ENCODE data around the gene WWOX.

WWOX gene

DNA sequence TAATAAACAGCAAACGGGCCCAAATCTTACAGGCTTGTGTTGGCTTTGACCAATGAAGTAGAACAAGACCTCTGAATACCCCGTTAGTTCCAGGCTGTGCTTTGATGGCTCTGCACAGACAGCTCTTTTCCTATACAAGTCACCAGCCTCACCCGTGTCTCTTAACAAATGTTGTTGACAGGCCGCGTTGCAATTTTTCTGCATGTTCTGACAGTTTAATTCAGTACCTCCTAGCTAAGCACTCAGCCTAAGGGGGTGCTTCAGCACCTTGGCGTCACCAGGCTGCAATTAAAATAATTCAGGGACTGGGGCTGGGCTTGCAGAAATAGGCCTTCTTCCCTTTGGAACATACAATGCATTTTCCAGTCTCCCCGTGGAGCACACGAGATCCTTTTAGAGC, 1001.0 kb downstream of the WWOX start:
- no peak for TF ChIP-seq POLR2A (IDR thresholded peaks at IDR 0.05; ENCODE audit: extremely low read depth, insufficient read length)
- TF ChIP-seq, protein P1, sequence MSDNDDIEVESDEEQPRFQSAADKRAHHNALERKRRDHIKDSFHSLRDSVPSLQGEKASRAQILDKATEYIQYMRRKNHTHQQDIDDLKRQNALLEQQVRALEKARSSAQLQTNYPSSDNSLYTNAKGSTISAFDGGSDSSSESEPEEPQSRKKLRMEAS (IDR thresholded peaks at IDR 0.05; ENCODE audit: low read depth, low read length): no peak
- TF ChIP-seq MYC (IDR thresholded peaks at IDR 0.05; ENCODE audit: low read depth, low read length): no peak
- TF ChIP-seq, protein P2, sequence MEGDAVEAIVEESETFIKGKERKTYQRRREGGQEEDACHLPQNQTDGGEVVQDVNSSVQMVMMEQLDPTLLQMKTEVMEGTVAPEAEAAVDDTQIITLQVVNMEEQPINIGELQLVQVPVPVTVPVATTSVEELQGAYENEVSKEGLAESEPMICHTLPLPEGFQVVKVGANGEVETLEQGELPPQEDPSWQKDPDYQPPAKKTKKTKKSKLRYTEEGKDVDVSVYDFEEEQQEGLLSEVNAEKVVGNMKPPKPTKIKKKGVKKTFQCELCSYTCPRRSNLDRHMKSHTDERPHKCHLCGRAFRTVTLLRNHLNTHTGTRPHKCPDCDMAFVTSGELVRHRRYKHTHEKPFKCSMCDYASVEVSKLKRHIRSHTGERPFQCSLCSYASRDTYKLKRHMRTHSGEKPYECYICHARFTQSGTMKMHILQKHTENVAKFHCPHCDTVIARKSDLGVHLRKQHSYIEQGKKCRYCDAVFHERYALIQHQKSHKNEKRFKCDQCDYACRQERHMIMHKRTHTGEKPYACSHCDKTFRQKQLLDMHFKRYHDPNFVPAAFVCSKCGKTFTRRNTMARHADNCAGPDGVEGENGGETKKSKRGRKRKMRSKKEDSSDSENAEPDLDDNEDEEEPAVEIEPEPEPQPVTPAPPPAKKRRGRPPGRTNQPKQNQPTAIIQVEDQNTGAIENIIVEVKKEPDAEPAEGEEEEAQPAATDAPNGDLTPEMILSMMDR (IDR thresholded peaks at IDR 0.05; ENCODE audit: low read depth, low read length): no peak
- DNase-seq (ENCODE audit: low read depth): no peak
- no peak overlapping the region for H3K4me3 ChIP-seq (ENCODE audit: low read depth, low read length)

DNA sequence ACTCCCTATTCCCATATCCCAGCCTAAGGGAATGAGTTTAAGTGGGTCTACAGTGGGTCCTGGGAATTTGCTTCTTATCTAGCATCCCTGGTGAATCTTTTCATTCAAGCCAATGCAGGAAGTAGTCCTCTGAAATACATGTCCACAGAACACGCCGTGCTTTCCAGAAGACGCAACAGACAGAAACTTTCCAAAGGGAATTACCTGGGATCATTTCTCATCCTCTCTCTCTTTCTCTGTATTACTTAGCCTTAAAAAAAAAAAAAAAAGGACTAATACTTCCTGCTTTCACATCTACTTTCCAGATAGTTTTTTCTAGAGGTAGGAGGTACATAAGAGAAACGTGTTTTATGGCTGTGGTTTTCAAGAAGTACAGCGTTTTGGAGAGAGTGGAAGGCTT, 1002.0 kb downstream of the WWOX start:
- no peak for DNase-seq (ENCODE audit: low read depth)
- no peak overlapping the region for H3K4me3 ChIP-seq (ENCODE audit: low read depth, low read length)
- TF ChIP-seq MYC (IDR thresholded peaks at IDR 0.05; ENCODE audit: low read depth, low read length) (no peak), POLR2A (IDR thresholded peaks at IDR 0.05; ENCODE audit: extremely low read depth, insufficient read length) (no peak)
- TF ChIP-seq, protein P2 (IDR thresholded peaks at IDR 0.05; ENCODE audit: low read depth, low read length): no peak
- TF ChIP-seq, protein P1 (IDR thresholded peaks at IDR 0.05; ENCODE audit: low read depth, low read length): no peak

DNA sequence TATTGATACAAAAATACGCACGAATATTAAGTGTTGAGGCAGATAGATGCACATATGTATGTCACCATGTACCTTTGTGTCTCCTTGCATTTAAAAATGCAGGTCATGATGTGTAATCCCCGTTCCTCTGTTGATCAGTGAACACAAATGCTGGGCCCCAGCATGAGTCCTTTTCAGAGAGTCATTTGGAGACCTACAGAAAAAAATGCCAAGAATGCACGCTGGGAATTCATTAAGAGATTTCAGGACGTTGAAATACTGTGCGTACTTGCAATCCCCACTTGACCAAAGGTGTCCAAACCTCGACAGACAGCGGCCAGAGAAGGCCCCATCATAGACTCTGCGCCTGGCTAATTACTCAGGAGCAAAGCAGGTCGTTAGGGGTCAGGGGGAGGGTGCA, 1005.1 kb downstream of the WWOX start:
- TF ChIP-seq MYC (IDR thresholded peaks at IDR 0.05; ENCODE audit: low read depth, low read length) (no peak), POLR2A (IDR thresholded peaks at IDR 0.05; ENCODE audit: extremely low read depth, insufficient read length) (no peak)
- TF ChIP-seq, protein P2 (IDR thresholded peaks at IDR 0.05; ENCODE audit: low read depth, low read length): no peak
- TF ChIP-seq, protein P1 (IDR thresholded peaks at IDR 0.05; ENCODE audit: low read depth, low read length): no peak
- DNase-seq (ENCODE audit: low read depth): no peak
- no peak overlapping the region for H3K4me3 ChIP-seq (ENCODE audit: low read depth, low read length)

DNA sequence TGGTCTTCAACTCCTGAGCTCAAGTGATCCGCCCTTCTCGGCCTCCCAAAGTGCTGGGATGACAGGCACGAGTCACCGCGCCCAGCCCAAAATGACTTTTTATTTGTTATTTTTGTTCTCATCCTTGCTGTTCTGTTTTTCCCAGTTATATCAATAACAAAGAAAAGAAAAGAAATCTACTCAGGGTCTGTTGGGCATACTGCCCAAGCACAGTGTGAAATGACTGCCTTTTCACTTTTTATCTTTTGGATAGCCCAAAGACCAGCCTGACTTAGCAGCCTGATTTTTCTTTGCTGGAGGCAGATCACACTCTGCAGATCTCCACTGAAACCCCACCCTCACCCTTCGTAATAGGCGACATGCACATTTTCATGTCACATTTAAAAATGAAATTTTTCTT, 1007.8 kb downstream of the WWOX start:
- TF ChIP-seq, protein P2 (IDR thresholded peaks at IDR 0.05; ENCODE audit: low read depth, low read length): no peak
- TF ChIP-seq, protein P1 (IDR thresholded peaks at IDR 0.05; ENCODE audit: low read depth, low read length): no peak
- TF ChIP-seq POLR2A (IDR thresholded peaks at IDR 0.05; ENCODE audit: extremely low read depth, insufficient read length) (no peak), MYC (IDR thresholded peaks at IDR 0.05; ENCODE audit: low read depth, low read length) (no peak)
- no peak overlapping the region for H3K4me3 ChIP-seq (ENCODE audit: low read depth, low read length)
- DNase-seq (ENCODE audit: low read depth): no peak

DNA sequence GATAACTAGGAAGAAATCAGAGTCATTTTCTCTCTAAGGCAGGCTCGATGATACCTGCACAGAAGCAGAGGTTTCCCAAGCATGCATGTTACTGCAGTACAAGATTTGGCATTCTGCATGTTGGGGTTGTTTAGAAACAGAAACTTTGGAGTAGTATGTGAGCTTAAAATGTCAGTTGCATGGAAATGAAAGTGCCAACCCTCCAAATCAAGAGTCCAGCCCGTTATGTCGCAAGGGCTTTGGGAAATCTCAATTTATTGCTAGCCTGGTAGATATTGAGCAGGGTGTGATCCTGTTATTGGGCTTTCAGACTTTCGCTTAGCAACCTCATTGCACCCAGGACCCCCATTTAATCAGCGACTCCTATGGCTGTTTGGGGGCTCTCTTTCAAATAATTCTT, 1010.3 kb downstream of the WWOX start:
- H3K4me3 ChIP-seq (ENCODE audit: low read depth, low read length): no peak overlapping the region
- TF ChIP-seq, protein P1 (IDR thresholded peaks at IDR 0.05; ENCODE audit: low read depth, low read length): no peak
- TF ChIP-seq MYC (IDR thresholded peaks at IDR 0.05; ENCODE audit: low read depth, low read length) (no peak), POLR2A (IDR thresholded peaks at IDR 0.05; ENCODE audit: extremely low read depth, insufficient read length) (no peak)
- no peak for DNase-seq (ENCODE audit: low read depth)

DNA sequence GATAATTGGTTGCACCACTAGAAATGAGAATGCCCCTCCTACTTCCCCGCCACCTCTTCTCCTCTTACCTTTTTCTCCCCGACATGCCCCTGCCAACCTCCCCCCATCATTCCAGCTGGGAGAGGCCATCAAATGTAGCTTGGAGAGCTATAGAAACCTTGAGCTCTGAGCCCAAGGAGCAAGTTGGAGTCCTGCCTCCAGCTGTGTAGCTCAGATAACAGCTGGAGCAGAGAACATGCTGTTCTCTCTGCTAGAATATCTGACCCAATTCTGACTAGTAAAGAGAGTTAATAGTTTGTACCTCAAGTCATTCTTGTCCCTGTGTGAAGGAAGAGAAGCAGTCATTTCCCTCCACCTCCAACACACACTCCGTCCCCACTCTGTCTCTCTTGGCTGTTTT, 1010.8 kb downstream of the WWOX start:
- H3K4me3 ChIP-seq (ENCODE audit: low read depth, low read length): no peak overlapping the region
- DNase-seq (ENCODE audit: low read depth): no peak
- TF ChIP-seq, protein P2 (IDR thresholded peaks at IDR 0.05; ENCODE audit: low read depth, low read length): no peak
- TF ChIP-seq POLR2A (IDR thresholded peaks at IDR 0.05; ENCODE audit: extremely low read depth, insufficient read length) (no peak), MYC (IDR thresholded peaks at IDR 0.05; ENCODE audit: low read depth, low read length) (no peak)
- TF ChIP-seq, protein P1 (IDR thresholded peaks at IDR 0.05; ENCODE audit: low read depth, low read length): no peak

All from NB4 (cell line).